ENCODE measurements around the gene TMEM135.
"Not testable (repeated sequence)": the region's sequence is repeated elsewhere in the genome, so short reads cannot be mapped to it uniquely, and the experiment has no call there.

The TMEM135 gene

DNA sequence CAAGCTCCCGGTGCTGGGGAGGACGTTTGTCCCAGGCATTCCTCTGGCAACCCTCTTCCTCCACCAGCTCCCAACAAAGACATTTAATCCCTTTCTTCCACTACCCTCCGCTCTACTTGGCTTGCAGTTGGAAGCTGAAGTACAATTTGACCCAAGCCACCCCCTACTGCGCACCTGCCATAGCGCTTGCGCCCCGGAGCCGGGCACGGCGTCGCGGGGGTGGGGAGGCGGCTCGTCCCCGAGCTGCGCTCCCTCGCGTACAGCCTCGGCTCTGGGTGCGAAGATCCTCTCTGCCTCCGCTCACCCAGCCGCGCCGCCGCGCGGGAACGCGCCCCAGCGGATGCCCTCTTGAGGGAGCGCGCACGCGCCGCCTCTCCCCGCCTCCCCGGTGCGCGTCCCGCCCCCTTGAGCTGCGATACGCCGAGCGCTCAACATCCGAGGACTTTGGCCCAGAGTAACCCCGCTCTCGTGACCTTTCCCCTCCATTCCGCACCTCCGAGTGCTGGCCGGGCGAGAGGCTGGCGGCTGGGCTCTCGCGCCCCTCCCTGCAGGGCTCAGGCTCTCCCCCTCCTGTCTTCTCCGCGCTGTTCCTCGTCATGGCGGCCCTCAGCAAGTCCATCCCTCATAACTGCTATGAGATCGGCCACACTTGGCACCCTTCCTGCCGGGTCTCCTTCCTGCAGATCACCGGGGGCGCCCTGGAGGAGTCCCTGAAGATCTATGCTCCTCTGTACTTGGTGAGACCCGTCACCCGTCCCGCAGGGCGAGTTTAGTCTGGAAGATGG, at the start of gene TMEM135:
TSS of gene TMEM135 (plus strand) at position 485 of the 785 bp plus-strand sequence. CDS start at position 597, 112 bp downstream.
- Histone ChIP-seq H3K27ac (ENCODE audit: low read length) (peak within 1 kb of the TSS; percentile 74), H3K4me1 (ENCODE audit: control insufficient read depth, low read depth, low read length) (peaks cover 48% of the 10 kb centered on the region), H3K9me3 (ENCODE audit: control insufficient read depth, low read depth, low read length) (no peaks in the 10 kb centered on the region), H3K27me3 (ENCODE audit: control insufficient read depth, insufficient read depth, low read length) (no peaks in the 10 kb centered on the region), H3K36me3 (ENCODE audit: control insufficient read depth, low read depth, low read length) (no peaks in the 10 kb centered on the region), H3K4me3 (ENCODE audit: low read length) (peak within 1 kb of the TSS; percentile 97), H3K9ac (ENCODE audit: low read length) (peak within 1 kb of the TSS; percentile 76)

DNA sequence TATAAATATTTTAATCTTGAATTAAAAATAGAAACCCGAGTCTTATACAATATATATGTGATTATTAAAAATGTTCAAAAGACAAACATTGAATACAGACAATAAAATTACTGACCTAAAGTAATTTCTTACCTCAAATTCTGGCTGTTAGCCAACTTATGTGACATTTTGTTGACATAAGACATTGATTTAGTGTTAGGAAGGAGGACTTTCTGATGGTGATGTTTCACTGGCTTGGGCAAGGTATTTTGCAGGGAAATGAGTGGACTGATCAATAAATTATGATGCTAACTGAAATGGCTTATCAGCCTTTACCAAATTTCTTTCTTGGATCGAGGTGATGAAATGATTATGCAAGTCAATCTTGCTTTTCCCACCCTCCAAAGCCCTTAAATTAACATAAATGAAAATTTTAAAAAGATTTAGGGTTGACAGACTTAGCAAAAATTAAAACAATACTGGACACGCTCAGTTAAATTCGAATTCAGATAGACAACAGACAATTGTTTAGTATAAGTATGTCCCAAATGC, 49.3 kb upstream of the TMEM135 start:
- Histone ChIP-seq H3K4me1 (ENCODE audit: control insufficient read depth, low read depth, low read length) (peaks cover 9% of the 10 kb centered on the region), H3K27me3 (ENCODE audit: control insufficient read depth, insufficient read depth, low read length) (no peaks in the 10 kb centered on the region), H3K36me3 (ENCODE audit: control insufficient read depth, low read depth, low read length) (no peaks in the 10 kb centered on the region), H3K27ac (ENCODE audit: low read length) (no peak overlapping the region), H3K4me3 (ENCODE audit: low read length) (no peak overlapping the region), H3K9me3 (ENCODE audit: control insufficient read depth, low read depth, low read length) (no peaks in the 10 kb centered on the region), H3K9ac (ENCODE audit: low read length) (no peak overlapping the region)

DNA sequence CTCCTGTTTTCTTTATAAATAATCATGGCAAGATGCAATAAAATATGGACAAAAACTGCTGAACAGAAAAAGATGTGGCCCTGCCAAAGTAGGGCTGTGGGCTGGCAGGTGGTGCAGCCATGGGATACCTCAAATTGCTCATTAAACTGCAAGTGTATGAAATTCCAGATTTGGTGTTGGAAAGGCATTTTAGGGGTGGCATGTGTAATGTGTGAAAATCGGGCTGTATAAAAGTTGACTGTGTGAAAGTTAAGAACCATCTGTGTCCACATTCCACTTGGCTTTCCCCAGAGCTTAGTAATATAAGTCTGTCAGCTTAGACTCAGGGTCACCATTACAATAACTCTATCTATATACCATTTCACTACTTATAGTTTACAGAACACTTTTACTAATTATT, 47.7 kb upstream of the TMEM135 start:
- H3K4me3 ChIP-seq (ENCODE audit: low read length) = no peak overlapping the region
- no peaks in the 10 kb centered on the region for H3K36me3 ChIP-seq (ENCODE audit: control insufficient read depth, low read depth, low read length)
- no peaks in the 10 kb centered on the region for H3K9me3 ChIP-seq (ENCODE audit: control insufficient read depth, low read depth, low read length)
- H3K27ac ChIP-seq (ENCODE audit: low read length) = no peak overlapping the region
- H3K9ac ChIP-seq (ENCODE audit: low read length) = no peak overlapping the region
- peaks cover 9% of the 10 kb centered on the region for H3K4me1 ChIP-seq (ENCODE audit: control insufficient read depth, low read depth, low read length)
- no peaks in the 10 kb centered on the region for H3K27me3 ChIP-seq (ENCODE audit: control insufficient read depth, insufficient read depth, low read length)

DNA sequence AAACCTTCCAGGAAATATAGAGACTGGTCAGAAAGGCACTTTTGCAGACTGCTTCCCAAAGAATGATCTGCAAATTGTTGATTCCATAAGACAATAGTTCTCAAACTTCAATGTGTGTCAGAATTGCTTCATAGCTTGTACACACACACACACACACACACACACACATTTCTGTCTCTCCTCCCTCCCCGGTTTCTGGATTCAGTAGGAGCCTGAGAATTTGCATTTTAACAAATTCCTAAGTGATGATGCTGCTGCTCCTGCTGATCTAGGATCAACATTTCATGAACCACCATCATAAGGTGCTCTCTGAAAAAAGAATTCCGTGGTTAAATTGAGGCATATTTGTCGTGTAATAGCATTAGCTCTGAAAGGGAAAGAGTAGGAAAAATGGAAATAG, 47.2 kb upstream of the TMEM135 start:
- no peak overlapping the region for H3K27ac ChIP-seq (ENCODE audit: low read length)
- H3K9ac ChIP-seq (ENCODE audit: low read length) = no peak overlapping the region
- no peak overlapping the region for H3K4me3 ChIP-seq (ENCODE audit: low read length)
- no peaks in the 10 kb centered on the region for H3K27me3 ChIP-seq (ENCODE audit: control insufficient read depth, insufficient read depth, low read length)
- H3K9me3 ChIP-seq (ENCODE audit: control insufficient read depth, low read depth, low read length) = no peaks in the 10 kb centered on the region
- H3K4me1 ChIP-seq (ENCODE audit: control insufficient read depth, low read depth, low read length) = peaks cover 9% of the 10 kb centered on the region
- no peaks in the 10 kb centered on the region for H3K36me3 ChIP-seq (ENCODE audit: control insufficient read depth, low read depth, low read length)

- Histone ChIP-seq H3K36me3 (ENCODE audit: control insufficient read depth, low read depth, low read length) (no peaks in the 10 kb centered on the region), H3K27ac (ENCODE audit: low read length) (no peak overlapping the region), H3K27me3 (ENCODE audit: control insufficient read depth, insufficient read depth, low read length) (no peaks in the 10 kb centered on the region), H3K4me1 (ENCODE audit: control insufficient read depth, low read depth, low read length) (peaks cover 9% of the 10 kb centered on the region), H3K4me3 (ENCODE audit: low read length) (no peak overlapping the region), H3K9ac (ENCODE audit: low read length) (no peak overlapping the region), H3K9me3 (ENCODE audit: control insufficient read depth, low read depth, low read length) (no peaks in the 10 kb centered on the region)
Observed at GRCh38 chr11:86991341-86991740, 46.4 kb upstream of the TMEM135 start.

DNA sequence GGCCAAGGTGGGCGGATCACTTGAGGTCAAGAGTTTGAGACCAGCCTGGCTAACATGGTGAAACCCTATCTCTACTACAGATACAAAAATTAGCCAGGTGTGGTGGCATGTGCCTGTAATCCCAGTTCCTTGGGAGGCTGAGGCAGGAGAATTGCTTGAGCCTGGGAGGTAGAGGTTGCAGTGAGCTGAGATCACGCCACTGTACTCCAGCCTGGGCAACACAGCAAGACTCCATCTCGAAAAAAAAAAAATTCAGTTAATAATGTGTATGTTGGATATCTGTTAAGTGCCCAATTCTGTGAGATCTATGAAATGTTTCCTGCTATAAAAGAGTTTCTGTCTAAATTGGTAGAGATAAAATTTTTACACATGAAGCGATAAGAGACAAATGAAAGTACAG, 45.4 kb upstream of the TMEM135 start:
- H3K9me3 ChIP-seq (ENCODE audit: control insufficient read depth, low read depth, low read length); H3K27me3 ChIP-seq (ENCODE audit: control insufficient read depth, insufficient read depth, low read length); H3K4me3 ChIP-seq (ENCODE audit: low read length); H3K27ac ChIP-seq (ENCODE audit: low read length); H3K9ac ChIP-seq (ENCODE audit: low read length); H3K4me1 ChIP-seq (ENCODE audit: control insufficient read depth, low read depth, low read length); H3K36me3 ChIP-seq (ENCODE audit: control insufficient read depth, low read depth, low read length): not testable (repeated sequence)

- no peaks in the 10 kb centered on the region for H3K27me3 ChIP-seq (ENCODE audit: control insufficient read depth, insufficient read depth, low read length)
- H3K9me3 ChIP-seq (ENCODE audit: control insufficient read depth, low read depth, low read length) = no peaks in the 10 kb centered on the region
- H3K36me3 ChIP-seq (ENCODE audit: control insufficient read depth, low read depth, low read length) = no peaks in the 10 kb centered on the region
- H3K27ac ChIP-seq (ENCODE audit: low read length) = no peak overlapping the region
- H3K4me1 ChIP-seq (ENCODE audit: control insufficient read depth, low read depth, low read length) = peaks cover 9% of the 10 kb centered on the region
- no peak overlapping the region for H3K9ac ChIP-seq (ENCODE audit: low read length)
- no peak overlapping the region for H3K4me3 ChIP-seq (ENCODE audit: low read length)
Observed at GRCh38 chr11:86993031-86993430, 44.7 kb upstream of the TMEM135 start.

GRCh38 chr11:86996953-86997570, 40.7 kb upstream of the TMEM135 start:
- Histone ChIP-seq H3K9ac (ENCODE audit: low read length) (no peak overlapping the region), H3K27ac (ENCODE audit: low read length) (no peak overlapping the region), H3K4me1 (ENCODE audit: control insufficient read depth, low read depth, low read length) (peaks cover 4% of the 10 kb centered on the region)

DNA sequence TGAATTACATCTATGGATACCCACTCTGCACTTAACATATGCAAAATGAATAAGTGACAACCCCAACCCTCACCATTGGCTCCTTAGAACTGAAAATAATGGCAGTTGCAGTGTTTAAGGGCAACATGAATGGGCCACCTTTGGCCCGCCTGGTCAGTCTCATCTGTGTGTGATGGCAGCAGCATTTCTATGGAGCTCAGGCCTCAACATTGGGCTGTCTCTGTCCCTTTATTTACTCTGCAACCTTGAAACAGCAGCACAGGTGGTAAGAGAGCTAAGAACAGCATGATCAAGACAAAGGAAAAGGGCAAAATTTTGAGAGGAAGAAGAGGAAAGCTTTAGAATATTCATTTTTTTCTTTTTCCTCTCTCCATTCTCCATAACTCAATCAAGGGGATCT, 38.3 kb upstream of the TMEM135 start:
- H3K9me3 ChIP-seq (ENCODE audit: control insufficient read depth, low read depth, low read length) = no peaks in the 10 kb centered on the region
- no peak overlapping the region for H3K9ac ChIP-seq (ENCODE audit: low read length)
- peaks cover 4% of the 10 kb centered on the region for H3K4me1 ChIP-seq (ENCODE audit: control insufficient read depth, low read depth, low read length)
- H3K36me3 ChIP-seq (ENCODE audit: control insufficient read depth, low read depth, low read length) = no peaks in the 10 kb centered on the region
- H3K4me3 ChIP-seq (ENCODE audit: low read length) = no peak overlapping the region
- no peak overlapping the region for H3K27ac ChIP-seq (ENCODE audit: low read length)
- no peaks in the 10 kb centered on the region for H3K27me3 ChIP-seq (ENCODE audit: control insufficient read depth, insufficient read depth, low read length)

More at GRCh38 chr11:86996953-86997570, 40.7 kb upstream of the TMEM135 start:
- no peaks in the 10 kb centered on the region for H3K27me3 ChIP-seq (ENCODE audit: control insufficient read depth, insufficient read depth, low read length)
- H3K36me3 ChIP-seq (ENCODE audit: control insufficient read depth, low read depth, low read length) = no peaks in the 10 kb centered on the region
- H3K4me3 ChIP-seq (ENCODE audit: low read length) = no peak overlapping the region
- no peaks in the 10 kb centered on the region for H3K9me3 ChIP-seq (ENCODE audit: control insufficient read depth, low read depth, low read length)

DNA sequence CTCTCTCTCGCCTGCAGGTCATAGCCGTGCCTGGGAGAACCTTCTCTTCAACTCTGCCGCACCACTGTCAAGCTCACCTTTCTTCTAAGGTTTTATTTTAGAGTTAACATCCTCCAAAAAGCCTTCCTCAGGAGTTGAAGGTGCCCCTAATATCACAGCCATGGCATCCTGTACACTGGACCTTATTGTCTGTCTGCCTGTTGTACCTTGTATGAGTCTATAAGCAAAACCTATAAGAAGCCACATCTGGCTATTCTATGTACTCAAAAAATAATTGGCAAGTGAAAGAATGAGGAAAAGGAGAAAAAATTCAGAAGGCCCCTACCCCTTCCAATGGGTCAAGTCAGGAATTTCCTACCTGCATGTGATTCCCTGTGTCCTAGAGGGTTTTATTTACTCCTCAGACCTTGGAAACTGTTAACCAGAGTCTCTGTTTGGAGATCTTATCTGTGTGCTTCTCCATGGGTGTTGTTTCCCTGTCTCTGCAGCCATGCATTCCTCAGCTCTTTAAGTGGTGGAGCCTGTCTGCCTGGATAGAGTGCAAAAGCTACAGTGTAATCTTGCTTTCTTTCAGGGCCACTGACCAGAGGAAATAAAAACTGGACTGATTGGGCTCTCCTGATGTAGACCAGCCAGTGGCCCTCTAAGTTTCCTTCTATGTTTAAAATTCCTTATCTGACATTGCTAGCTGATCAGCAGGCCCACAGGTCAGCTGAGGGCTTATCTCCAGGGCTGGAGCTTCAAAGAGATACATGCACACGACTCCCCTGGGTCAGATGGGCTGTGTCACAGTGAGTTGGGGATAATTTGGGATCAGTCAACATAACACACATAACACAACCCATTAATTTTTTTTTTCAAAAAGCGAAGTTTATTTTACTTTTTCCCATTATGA, 37.6 kb upstream of the TMEM135 start:
- H3K4me3 ChIP-seq (ENCODE audit: low read length) = no peak overlapping the region
- no peak overlapping the region for H3K9ac ChIP-seq (ENCODE audit: low read length)
- no peaks in the 10 kb centered on the region for H3K9me3 ChIP-seq (ENCODE audit: control insufficient read depth, low read depth, low read length)
- H3K27ac ChIP-seq (ENCODE audit: low read length) = no peak overlapping the region
- H3K27me3 ChIP-seq (ENCODE audit: control insufficient read depth, insufficient read depth, low read length) = no peaks in the 10 kb centered on the region
- H3K4me1 ChIP-seq (ENCODE audit: control insufficient read depth, low read depth, low read length) = peaks cover 4% of the 10 kb centered on the region
- no peaks in the 10 kb centered on the region for H3K36me3 ChIP-seq (ENCODE audit: control insufficient read depth, low read depth, low read length)

GRCh38 chr11:87002918-87003317, 34.8 kb upstream of the TMEM135 start:
- H3K27ac ChIP-seq (ENCODE audit: low read length) = no peak overlapping the region
- no peak overlapping the region for H3K4me3 ChIP-seq (ENCODE audit: low read length)
- no peaks in the 10 kb centered on the region for H3K9me3 ChIP-seq (ENCODE audit: control insufficient read depth, low read depth, low read length)
- H3K4me1 ChIP-seq (ENCODE audit: control insufficient read depth, low read depth, low read length) = peaks cover 4% of the 10 kb centered on the region
- H3K27me3 ChIP-seq (ENCODE audit: control insufficient read depth, insufficient read depth, low read length) = no peaks in the 10 kb centered on the region
- no peaks in the 10 kb centered on the region for H3K36me3 ChIP-seq (ENCODE audit: control insufficient read depth, low read depth, low read length)
- no peak overlapping the region for H3K9ac ChIP-seq (ENCODE audit: low read length)

Measured in iPS-18a (cell line).